ENCODE results near the gene FRMD4A. TPM values are rescaled to one million over a fixed set of nuclear protein-coding genes. Genes with fewer than 3 reads are reported as not detected.

The FRMD4A gene
- total and polyA plus RNA-seq, 3 donors from 2014 or later, result 15.0 to 20.8 (median 18.7) TPM

- Histone ChIP-seq H3K36me3 (ENCODE audit: low read depth, missing control alignments) (no peaks in the 10 kb centered on the region), H3K4me1 (no peaks in the 10 kb centered on the region), H3K9me3 (no peaks in the 10 kb centered on the region), H3K27me3 (no peaks in the 10 kb centered on the region), H3K27ac (no peak overlapping the region), H3K4me3 (no peak overlapping the region)
- intact Hi-C loops (cut with DNase I; ENCODE audit: low total_unique reads), result no loop called here
- TF ChIP-seq CTCF (IDR thresholded peaks at IDR 0.05) (no peak), POLR2A (IDR thresholded peaks at IDR 0.05) (no peak)
- WGBS, 2 donors, result 87 to 90% methylated on average over 6 of the region's 6 CpGs
- DNase-seq, result no peak
Observed at GRCh38 chr10:13698217-13698616, 632.5 kb downstream of the FRMD4A start.

- Histone ChIP-seq H3K4me3 (no peak overlapping the region), H3K9me3 (no peaks in the 10 kb centered on the region), H3K4me1 (no peaks in the 10 kb centered on the region), H3K27ac (no peak overlapping the region), H3K36me3 (ENCODE audit: low read depth, missing control alignments) (no peaks in the 10 kb centered on the region), H3K27me3 (no peaks in the 10 kb centered on the region)
- DNase-seq, result no peak
- WGBS, 2 donors, result 84 to 90% methylated on average over 9 of the region's 9 CpGs
- TF ChIP-seq POLR2A (IDR thresholded peaks at IDR 0.05) (no peak), CTCF (IDR thresholded peaks at IDR 0.05) (no peak)
- intact Hi-C loops (cut with DNase I; ENCODE audit: low total_unique reads), result no loop called here
Observed at GRCh38 chr10:13696071-13696470, 634.7 kb downstream of the FRMD4A start.

- Histone ChIP-seq H3K4me3 (no peak overlapping the region), H3K36me3 (ENCODE audit: low read depth, missing control alignments) (no peaks in the 10 kb centered on the region), H3K27ac (no peak overlapping the region), H3K4me1 (no peaks in the 10 kb centered on the region), H3K27me3 (no peaks in the 10 kb centered on the region), H3K9me3 (no peaks in the 10 kb centered on the region)
- no peak for DNase-seq
- intact Hi-C loops (cut with DNase I; ENCODE audit: low total_unique reads), result no loop called here
- TF ChIP-seq POLR2A (IDR thresholded peaks at IDR 0.05) (no peak), CTCF (IDR thresholded peaks at IDR 0.05) (no peak)
- WGBS, 2 donors, result 81 to 86% methylated on average over 13 of the region's 13 CpGs
Observed at GRCh38 chr10:13695588-13695987, 635.1 kb downstream of the FRMD4A start.

- intact Hi-C loops (cut with DNase I; ENCODE audit: low total_unique reads), result no loop called here
- H3K27ac ChIP-seq, result no peak overlapping the region
- H3K9me3 ChIP-seq, result no peaks in the 10 kb centered on the region
- no peaks in the 10 kb centered on the region for H3K36me3 ChIP-seq (ENCODE audit: low read depth, missing control alignments)
- H3K27me3 ChIP-seq, result no peaks in the 10 kb centered on the region
- WGBS, 2 donors, result 93% methylated on average over 21 of the region's 21 CpGs
- no peak overlapping the region for H3K4me3 ChIP-seq
- H3K4me1 ChIP-seq, result no peaks in the 10 kb centered on the region
- TF ChIP-seq CTCF (IDR thresholded peaks at IDR 0.05) (no peak), POLR2A (IDR thresholded peaks at IDR 0.05) (no peak)
- no peak for DNase-seq
Observed at GRCh38 chr10:13693783-13694700, 636.7 kb downstream of the FRMD4A start.

All from testis (tissue), 3 donors.